Stimulated activated CD4-positive, alpha-beta T cell treated with anti-CD3 and anti-CD28 coated beads, Interleukin-4, amount 100 ng/mL, for 24 hours (primary cell): ENCODE results near the gene UBC.
"Not testable (repeated sequence)": the region's sequence is repeated elsewhere in the genome, so short reads cannot be mapped to it uniquely, and the experiment has no call there.

ENCODE experiments used
- DNase-seq: peaks from one replicate; pipeline ENCODE4 v3.0.0-alpha.2; 2020

Gene UBC

GRCh38 chr12:124883263-124884130, 31.0 kb downstream of the UBC start:
- no peak for DNase-seq

GRCh38 chr12:124881123-124881522, 33.3 kb downstream of the UBC start:
- no peak for DNase-seq

GRCh38 chr12:124880335-124880734, 34.1 kb downstream of the UBC start:
- DNase-seq = not testable (repeated sequence)

DNA sequence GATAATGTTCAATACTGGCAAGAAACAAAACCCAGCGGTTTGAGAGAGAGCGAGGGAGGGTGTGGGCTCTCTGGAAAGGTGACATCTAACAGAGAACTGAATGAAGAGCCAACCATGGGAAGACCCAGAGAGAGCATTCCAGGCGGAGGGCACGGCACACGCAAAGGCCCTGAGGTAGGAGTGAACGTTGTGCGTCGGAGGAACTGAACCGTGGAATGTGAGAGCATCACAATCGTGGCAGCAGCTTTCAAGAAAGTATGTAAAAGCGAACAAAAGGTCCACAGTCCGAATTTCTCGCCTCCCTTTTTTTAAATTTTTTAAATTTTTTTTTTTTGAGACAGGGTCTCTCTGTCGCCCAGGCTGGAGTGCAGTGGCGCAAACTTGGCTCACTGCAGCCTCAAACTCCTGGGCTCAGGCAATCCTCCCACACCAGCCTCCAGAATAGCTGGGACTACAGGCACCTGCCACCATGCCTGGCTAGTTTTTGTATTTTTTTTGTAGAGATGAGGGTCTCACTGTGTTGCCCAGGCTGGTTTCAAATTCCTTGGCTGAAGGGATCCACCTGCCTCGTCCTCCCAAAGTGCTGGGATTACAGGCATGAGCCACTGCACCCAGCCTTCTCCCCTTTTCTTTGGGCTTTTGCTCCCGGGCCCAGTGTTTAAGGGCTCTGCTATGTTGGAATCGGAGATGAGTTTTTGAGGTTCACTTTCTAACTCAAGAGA, 35.5 kb downstream of the UBC start:
- DNase-seq = no peak

DNA sequence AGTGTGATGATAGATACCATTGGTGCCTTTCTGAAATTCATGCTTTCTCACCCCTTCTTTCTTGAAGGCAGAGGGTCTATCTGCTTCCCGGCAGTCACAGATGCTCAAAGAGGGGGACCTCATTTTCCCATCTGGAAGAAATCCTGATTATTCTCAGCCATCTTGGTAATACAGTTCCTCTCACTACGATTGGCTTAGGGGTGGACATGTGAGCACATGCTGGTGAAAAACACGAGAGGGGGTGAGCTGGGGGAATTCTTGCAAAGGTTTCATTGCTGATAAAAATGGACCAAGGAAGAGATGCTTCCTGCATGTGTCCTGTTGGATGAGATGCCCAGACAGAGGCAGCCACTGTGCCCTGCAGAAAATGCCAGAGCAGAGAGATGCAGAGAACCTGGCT, 37.0 kb downstream of the UBC start:
- no peak for DNase-seq

DNA sequence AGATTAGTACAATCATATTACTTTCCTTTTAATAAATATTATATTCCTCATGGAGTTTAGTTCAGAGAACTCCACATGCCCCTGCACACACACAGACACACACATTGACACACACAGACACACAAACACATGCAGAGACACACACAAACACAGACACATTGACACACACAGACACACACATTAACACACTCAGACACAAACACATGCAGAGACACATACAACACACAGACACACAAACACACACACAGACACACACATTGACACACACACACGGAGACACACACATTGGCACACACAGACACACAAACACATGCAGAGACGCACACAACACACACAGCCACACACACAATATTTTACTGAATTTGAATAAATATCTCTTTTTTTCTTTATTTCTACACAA, 38.3 kb downstream of the UBC start:
- DNase-seq = no peak

- DNase-seq = no peak
These were observed 38.7 kb downstream of the UBC start for GRCh38 chr12:124875803-124876132.

- no peak for DNase-seq
These were observed 39.3 kb downstream of the UBC start for GRCh38 chr12:124874988-124875802.

GRCh38 chr12:124874188-124874587, 40.3 kb downstream of the UBC start:
- no peak for DNase-seq

- DNase-seq = no peak
These were observed 42.3 kb downstream of the UBC start for GRCh38 chr12:124872068-124872719.

DNA sequence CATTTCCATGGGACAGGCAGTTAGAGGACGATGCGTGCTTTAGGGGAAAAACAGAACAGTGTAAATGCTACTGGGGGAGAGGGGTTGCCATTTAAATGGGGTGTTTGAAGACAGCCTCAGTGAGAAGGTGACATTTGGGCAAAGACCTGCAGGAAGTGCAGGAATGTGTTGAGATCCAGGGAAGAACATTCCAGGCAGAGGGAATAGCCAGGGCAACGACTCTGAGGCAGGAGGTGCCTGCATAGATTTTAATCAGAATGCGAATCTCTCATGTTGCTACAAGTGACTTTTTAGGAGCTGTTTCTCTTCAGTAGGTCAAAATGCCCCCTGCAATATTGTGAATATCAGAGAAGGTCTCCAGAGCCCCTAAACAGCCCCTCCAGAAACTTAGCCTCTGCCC, 43.2 kb downstream of the UBC start:
- no peak for DNase-seq

DNA sequence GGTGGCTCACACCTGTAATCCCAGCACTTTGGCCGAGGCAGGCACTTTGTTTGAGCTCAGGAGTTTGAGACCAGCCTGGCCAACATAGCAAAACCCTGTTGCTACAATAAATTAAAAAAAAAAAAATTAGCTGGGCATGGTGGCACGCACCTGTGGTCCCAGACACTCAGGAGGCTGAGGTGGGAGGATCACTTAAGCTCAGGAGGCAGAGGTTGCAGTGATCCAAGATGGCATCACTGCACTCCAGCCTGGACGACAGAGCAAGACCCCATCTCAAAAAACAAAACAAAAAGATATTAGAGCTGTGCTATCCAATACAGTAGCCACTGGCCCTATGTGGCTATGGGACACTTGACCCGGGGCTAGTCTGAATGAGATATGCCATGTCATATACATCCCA, 43.9 kb downstream of the UBC start:
- no peak for DNase-seq

- no peak for DNase-seq
These were observed 45.3 kb downstream of the UBC start for GRCh38 chr12:124869059-124869665.

- DNase-seq = no peak
These were observed 46.0 kb downstream of the UBC start for GRCh38 chr12:124868252-124869058.

GRCh38 chr12:124867401-124867930, 47.0 kb downstream of the UBC start:
- no peak for DNase-seq

DNA sequence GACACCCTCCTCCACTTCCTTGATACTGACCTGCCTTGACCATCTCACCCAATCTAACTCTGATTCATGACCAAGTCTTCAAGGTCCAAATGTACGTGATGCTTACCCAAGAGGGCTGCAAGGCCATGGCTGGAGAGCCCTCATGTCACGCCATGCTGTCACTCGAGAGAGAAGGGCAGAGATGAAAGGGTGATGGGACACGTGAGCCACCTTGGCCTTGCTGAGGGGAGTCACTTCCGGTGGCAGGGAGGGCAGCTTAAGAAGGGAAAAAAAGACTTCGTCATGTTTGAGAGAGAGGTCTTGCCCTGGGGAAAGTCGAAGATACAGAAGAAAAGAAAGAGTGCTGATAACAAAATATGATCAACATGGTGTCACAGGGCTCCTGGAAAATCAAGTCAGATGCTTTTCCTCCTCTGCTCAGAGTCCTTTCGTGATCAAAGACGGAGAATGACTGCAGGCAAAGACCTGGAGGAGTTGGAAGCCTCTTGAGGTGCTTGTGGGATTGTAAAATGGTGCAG, 47.5 kb downstream of the UBC start:
- DNase-seq = no peak

DNA sequence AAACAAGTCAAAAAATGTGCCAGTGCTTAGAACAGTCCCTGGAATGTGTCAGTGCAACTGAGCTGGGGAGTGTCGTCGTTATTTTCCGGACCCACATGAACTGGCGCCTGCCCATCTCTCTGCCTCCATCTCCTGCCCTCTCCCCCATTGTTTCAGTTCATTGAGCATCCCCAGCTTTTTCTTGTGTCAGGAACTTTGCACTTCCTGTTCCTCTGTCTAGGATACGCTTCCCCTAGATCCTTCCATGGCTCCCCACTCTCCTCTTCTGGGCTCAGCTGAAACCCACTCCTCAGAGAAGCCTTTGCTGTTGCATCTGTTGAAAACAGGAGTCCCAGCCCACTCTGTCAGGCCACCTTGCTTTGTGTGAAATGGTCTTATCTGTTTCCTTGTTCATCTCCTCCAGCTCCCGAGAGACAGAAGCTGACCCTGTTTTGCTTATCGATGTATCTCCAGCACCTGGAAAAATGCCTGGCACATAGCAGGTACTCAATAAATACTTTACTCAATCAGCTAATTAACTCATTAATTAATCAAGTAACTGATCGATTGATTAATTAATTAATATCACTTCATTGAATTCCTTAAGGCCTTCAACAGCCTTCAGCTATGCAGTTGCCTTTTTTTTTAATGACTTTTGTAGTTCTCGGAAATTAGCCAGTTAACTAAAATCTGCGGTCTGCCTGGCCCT, 48.1 kb downstream of the UBC start:
- DNase-seq = no peak

DNA sequence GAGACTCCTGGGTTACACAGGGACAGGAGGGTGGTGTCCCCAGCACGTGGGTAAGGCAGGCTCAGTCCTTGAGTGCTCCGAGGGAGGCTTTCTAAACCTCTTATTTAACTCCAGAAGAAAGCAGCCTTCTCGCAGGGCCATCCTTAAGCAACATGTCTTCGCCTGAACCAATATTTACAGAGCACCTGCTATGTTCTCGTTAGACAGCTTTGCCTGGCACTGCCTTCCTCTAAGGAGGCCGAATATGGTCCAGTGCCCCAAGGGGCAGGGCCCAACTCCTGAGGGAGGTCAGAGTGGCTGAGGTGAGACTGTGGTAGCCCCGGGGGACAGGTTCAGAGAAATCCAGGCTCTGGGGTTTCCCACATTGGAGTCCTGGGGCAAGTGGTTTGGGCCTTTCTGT, 48.7 kb downstream of the UBC start:
- DNase-seq = no peak

DNA sequence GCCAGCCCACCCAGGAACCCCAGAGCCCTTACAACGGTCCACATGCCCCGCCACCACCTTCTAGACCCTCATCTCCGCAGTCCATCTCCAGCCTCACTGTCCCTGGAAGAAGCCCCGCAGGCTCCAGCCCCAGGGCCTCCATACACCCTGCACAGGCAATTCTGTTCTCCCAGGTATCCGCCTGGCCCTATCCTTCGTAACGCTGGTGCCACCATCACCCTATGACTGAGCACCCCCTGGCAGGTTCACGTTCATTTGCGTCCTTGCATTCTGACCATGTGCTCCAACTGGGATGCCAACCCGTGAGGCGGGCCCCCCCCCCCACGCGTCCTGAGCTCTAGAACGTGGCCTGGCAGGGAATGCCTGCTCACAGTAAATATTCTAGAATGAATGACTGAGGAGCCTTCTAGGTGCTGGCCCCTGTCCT, 50.1 kb downstream of the UBC start:
- DNase-seq = no peak
